Activated naive CD8-positive, alpha-beta T cell (primary cell): ENCODE data around the gene GADD45A.
A peak's percentile ranks its signal among the peaks of the same experiment; 100 is the strongest.

Experiments used
- H3K27ac Mint-ChIP-seq: one replicate; pipeline ENCODE4 v1.8.0; 2021; ENCODE audit warnings: mixed read lengths
- H3K27me3 Mint-ChIP-seq: one replicate; pipeline ENCODE4 v1.8.0; 2021; ENCODE audit warnings: mixed read lengths
- H3K36me3 Mint-ChIP-seq: one replicate; pipeline ENCODE4 v1.8.0; 2021; ENCODE audit warnings: mixed read lengths
- H3K4me1 Mint-ChIP-seq: one replicate; pipeline ENCODE4 v1.8.0; 2021; ENCODE audit warnings: low read depth, mixed read lengths
- H3K4me3 Mint-ChIP-seq: one replicate; pipeline ENCODE4 v1.8.0; 2021; ENCODE audit warnings: mild to moderate bottlenecking, mixed read lengths
- H3K9me3 Mint-ChIP-seq: one replicate; pipeline ENCODE4 v1.8.0; 2021; ENCODE audit warnings: low read depth, mixed read lengths

Gene GADD45A, protein sequence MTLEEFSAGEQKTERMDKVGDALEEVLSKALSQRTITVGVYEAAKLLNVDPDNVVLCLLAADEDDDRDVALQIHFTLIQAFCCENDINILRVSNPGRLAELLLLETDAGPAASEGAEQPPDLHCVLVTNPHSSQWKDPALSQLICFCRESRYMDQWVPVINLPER

DNA sequence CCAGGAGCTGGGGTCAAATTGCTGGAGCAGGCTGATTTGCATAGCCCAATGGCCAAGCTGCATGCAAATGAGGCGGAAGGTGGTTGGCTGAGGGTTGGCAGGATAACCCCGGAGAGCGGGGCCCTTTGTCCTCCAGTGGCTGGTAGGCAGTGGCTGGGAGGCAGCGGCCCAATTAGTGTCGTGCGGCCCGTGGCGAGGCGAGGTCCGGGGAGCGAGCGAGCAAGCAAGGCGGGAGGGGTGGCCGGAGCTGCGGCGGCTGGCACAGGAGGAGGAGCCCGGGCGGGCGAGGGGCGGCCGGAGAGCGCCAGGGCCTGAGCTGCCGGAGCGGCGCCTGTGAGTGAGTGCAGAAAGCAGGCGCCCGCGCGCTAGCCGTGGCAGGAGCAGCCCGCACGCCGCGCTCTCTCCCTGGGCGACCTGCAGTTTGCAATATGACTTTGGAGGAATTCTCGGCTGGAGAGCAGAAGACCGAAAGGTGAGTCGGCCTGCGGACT is at the start of gene GADD45A:
Gene GADD45A, plus strand, starts transcription at position 135 of the 491 bp plus-strand sequence. Its CDS starts 294 bp downstream, at position 429.
- peak within 1 kb of the TSS; percentile 95 for H3K27ac Mint-ChIP-seq
- H3K27me3 Mint-ChIP-seq, result no peaks in the 10 kb centered on the region
- peak within 1 kb of the TSS; percentile 97 for H3K4me3 Mint-ChIP-seq

GRCh38 chr1:67636146-67636545 is 48.9 kb upstream of the GADD45A start:
- Mint-ChIP-seq H3K27me3 (peaks cover 1% of the 10 kb centered on the region), H3K27ac (no peak overlapping the region), H3K9me3 (no peaks in the 10 kb centered on the region), H3K4me3 (no peak overlapping the region), H3K36me3 (no peaks in the 10 kb centered on the region), H3K4me1 (peaks cover 15% of the 10 kb centered on the region)

More for the DNA sequence above, at the start of gene GADD45A:
- peaks cover 47% of the 10 kb centered on the region for H3K4me1 Mint-ChIP-seq
- H3K9me3 Mint-ChIP-seq, result no peaks in the 10 kb centered on the region
- peaks cover 16% of the 10 kb centered on the region for H3K36me3 Mint-ChIP-seq

GRCh38 chr1:67639361-67639760 is 45.6 kb upstream of the GADD45A start:
- H3K27ac Mint-ChIP-seq, result no peak overlapping the region
- H3K36me3 Mint-ChIP-seq, result no peaks in the 10 kb centered on the region
- H3K4me1 Mint-ChIP-seq, result peaks cover 15% of the 10 kb centered on the region
- no peaks in the 10 kb centered on the region for H3K9me3 Mint-ChIP-seq
- H3K27me3 Mint-ChIP-seq, result no peaks in the 10 kb centered on the region
- no peak overlapping the region for H3K4me3 Mint-ChIP-seq

DNA sequence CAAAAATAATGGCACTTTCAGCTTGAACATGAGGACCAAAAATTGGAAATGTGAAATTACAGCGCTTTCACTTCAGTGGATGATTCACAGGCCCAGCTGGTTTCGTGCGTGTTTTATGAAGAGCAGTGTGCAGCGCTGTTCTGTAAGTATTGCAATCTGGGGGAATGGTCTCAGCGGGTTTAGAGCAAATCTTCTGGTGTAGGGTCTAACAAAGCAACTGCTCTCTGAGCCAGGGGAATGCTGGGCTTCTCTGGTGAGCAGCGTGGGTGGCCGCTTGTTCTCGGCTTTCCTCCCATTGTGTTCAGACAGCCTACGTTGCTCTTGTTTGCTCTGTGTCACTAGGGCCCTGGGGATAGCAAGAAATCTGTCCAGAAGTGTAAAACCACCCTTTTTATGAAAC is 42.4 kb upstream of the GADD45A start:
- H3K9me3 Mint-ChIP-seq, result no peaks in the 10 kb centered on the region
- H3K4me3 Mint-ChIP-seq, result no peak overlapping the region
- H3K27ac Mint-ChIP-seq, result no peak overlapping the region
- no peaks in the 10 kb centered on the region for H3K36me3 Mint-ChIP-seq
- no peaks in the 10 kb centered on the region for H3K27me3 Mint-ChIP-seq
- no peaks in the 10 kb centered on the region for H3K4me1 Mint-ChIP-seq

DNA sequence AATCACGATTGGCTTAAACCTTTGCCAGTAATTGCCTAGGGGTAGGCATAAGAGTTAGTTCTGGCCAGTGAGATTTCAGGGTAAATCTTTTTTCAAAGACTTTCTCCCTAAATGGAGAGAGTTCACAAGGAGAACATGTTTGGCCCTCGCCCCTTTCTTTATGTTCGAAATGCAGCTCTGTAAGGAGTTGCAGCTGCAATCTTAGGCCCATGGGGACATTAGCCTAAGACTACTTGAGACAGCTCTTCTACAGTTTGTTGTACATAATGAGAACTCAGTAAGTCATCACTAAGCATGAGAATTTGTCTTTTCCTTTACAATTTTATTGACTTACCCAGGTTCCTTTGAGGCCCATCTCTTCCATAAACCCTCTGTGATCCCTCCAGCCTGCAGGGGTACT is 40.4 kb upstream of the GADD45A start:
- no peaks in the 10 kb centered on the region for H3K9me3 Mint-ChIP-seq
- H3K36me3 Mint-ChIP-seq, result no peaks in the 10 kb centered on the region
- no peaks in the 10 kb centered on the region for H3K27me3 Mint-ChIP-seq
- H3K4me1 Mint-ChIP-seq, result no peaks in the 10 kb centered on the region
- H3K4me3 Mint-ChIP-seq, result no peak overlapping the region
- no peak overlapping the region for H3K27ac Mint-ChIP-seq

DNA sequence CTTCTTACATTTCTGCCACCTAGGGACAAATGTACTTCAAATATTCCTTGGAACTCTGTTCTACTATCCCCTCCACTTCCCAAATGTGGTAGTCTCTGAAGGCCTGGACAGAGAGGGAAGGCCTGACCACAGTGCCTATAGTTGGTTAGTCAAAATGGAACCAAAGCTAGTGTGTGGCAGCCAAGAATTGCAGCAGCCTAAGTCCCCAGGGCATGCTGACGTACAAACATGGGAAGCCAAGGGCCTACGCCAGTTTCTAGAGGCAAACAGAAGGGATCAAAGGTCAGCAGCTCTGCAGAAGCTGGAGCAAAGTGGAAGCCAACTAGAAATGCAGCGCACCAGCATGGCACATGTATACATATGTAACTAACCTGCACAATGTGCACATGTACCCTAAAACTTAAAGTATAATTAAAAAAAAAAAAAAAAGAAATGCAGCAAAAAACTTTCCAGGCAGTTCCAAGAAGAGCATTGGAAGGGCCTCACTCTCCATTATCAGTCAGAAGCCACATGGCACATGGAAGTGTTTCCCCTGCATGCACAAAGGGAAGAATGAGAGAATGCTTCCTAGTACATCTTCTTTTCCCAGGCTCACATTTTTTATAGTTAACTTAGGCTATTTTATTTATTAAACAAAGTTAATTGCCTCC is 39.4 kb upstream of the GADD45A start:
- H3K27me3 Mint-ChIP-seq, result no peaks in the 10 kb centered on the region
- H3K9me3 Mint-ChIP-seq, result no peaks in the 10 kb centered on the region
- no peaks in the 10 kb centered on the region for H3K4me1 Mint-ChIP-seq
- H3K36me3 Mint-ChIP-seq, result no peaks in the 10 kb centered on the region
- H3K4me3 Mint-ChIP-seq, result no peak overlapping the region
- no peak overlapping the region for H3K27ac Mint-ChIP-seq

GRCh38 chr1:67646145-67647035 is 38.6 kb upstream of the GADD45A start:
- Mint-ChIP-seq H3K27me3 (no peaks in the 10 kb centered on the region), H3K27ac (no peak overlapping the region), H3K9me3 (no peaks in the 10 kb centered on the region), H3K36me3 (no peaks in the 10 kb centered on the region), H3K4me3 (no peak overlapping the region), H3K4me1 (no peaks in the 10 kb centered on the region)

DNA sequence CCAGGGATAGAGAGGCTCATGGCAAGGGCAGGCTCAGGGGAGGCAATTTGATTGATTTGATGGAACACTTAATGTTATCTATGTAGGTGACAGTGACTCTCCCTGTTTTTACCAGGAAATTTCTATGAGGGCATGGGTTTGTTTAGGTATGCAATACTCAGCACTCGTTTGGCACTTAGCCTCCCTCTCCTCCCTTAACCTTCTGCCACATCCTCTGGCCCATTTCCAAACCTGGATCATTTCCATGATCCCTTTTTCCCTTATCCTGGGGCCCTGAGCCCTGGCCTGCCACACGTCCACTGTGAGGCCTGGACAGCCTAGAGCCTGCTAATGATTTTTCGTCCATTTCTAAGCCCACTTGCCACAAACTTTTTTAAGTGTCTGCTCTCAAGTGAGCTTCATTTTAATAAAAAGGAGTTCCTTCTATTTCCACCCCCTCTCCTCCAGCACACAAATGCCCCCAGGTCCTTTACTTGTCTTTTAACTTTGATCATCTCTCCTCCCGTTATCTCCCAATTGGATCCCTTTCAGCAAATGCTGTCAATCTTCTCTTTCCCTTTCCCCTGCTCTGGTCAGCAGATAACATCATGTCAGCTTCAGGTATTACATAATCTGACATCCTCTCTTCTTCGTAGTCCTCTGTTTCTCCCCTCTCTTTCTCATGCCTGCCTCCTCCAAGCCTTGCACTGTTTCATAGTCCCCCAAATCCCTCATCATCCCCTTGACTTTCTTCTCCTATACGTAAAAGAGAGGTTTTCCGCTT is 37.8 kb upstream of the GADD45A start:
- H3K27me3 Mint-ChIP-seq, result no peaks in the 10 kb centered on the region
- no peak overlapping the region for H3K27ac Mint-ChIP-seq
- H3K9me3 Mint-ChIP-seq, result no peaks in the 10 kb centered on the region
- no peaks in the 10 kb centered on the region for H3K36me3 Mint-ChIP-seq
- no peak overlapping the region for H3K4me3 Mint-ChIP-seq
- H3K4me1 Mint-ChIP-seq, result no peaks in the 10 kb centered on the region

DNA sequence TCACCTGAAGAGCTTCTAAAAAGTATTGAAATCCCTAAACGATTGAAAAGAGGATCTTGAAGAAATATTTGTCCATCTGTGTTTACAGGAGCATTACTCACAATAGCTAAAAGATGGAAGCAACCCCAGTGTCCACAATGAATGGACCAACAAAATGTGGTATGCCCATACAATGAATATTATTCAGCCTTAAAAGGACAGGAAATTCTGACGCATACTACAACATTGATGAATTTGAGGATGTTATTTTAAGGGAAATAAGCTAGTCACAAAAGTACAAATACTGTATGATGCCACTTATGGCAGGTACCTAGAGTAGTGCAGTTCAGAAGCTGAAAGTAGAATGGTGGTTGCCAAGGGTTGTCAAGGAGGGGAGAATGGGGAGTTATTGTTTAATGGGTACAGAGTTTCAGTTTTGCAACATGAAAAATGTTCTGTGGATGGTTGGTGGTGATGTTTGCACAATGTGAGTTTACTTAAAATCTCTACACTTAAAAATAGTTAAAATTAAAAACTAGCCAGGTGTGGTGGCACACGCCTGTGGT is 37.1 kb upstream of the GADD45A start:
- Mint-ChIP-seq H3K4me3 (no peak overlapping the region), H3K27me3 (no peaks in the 10 kb centered on the region), H3K27ac (no peak overlapping the region), H3K9me3 (no peaks in the 10 kb centered on the region), H3K36me3 (no peaks in the 10 kb centered on the region), H3K4me1 (no peaks in the 10 kb centered on the region)

- Mint-ChIP-seq H3K9me3 (no peaks in the 10 kb centered on the region), H3K27me3 (no peaks in the 10 kb centered on the region), H3K27ac (no peak overlapping the region), H3K4me3 (no peak overlapping the region), H3K4me1 (no peaks in the 10 kb centered on the region), H3K36me3 (no peaks in the 10 kb centered on the region)
Measured at GRCh38 chr1:67648582-67649326, 36.2 kb upstream of the GADD45A start.

GRCh38 chr1:67650061-67650460 is 34.9 kb upstream of the GADD45A start:
- Mint-ChIP-seq H3K4me1 (no peaks in the 10 kb centered on the region), H3K36me3 (no peaks in the 10 kb centered on the region), H3K27me3 (no peaks in the 10 kb centered on the region), H3K9me3 (no peaks in the 10 kb centered on the region), H3K27ac (no peak overlapping the region), H3K4me3 (no peak overlapping the region)

- H3K27me3 Mint-ChIP-seq, result peaks cover 1% of the 10 kb centered on the region
- no peak overlapping the region for H3K4me3 Mint-ChIP-seq
- no peak overlapping the region for H3K27ac Mint-ChIP-seq
- H3K9me3 Mint-ChIP-seq, result no peaks in the 10 kb centered on the region
- H3K4me1 Mint-ChIP-seq, result no peaks in the 10 kb centered on the region
- H3K36me3 Mint-ChIP-seq, result no peaks in the 10 kb centered on the region
Measured at GRCh38 chr1:67651031-67651430, 34.0 kb upstream of the GADD45A start.

DNA sequence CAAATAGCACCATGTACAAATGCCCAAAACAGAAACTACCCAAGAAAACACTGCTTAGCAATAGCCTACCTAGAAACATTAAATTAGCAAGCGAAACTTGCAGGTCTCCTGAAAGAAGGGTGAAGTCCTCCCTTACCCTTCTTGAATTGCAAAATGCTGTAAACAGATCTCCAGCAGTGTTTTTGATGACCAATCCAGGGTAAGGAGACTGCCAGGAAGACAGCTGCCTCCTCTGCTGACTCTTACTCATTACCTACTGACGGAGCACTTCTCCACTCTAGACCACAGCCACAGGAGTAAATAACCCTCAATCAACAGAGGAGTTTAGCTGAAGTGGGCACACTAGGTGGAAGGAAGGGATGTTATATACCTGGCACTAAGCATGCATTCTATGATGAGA is 32.2 kb upstream of the GADD45A start:
- no peaks in the 10 kb centered on the region for H3K4me1 Mint-ChIP-seq
- no peaks in the 10 kb centered on the region for H3K9me3 Mint-ChIP-seq
- no peak overlapping the region for H3K27ac Mint-ChIP-seq
- no peaks in the 10 kb centered on the region for H3K36me3 Mint-ChIP-seq
- peaks cover 2% of the 10 kb centered on the region for H3K27me3 Mint-ChIP-seq
- H3K4me3 Mint-ChIP-seq, result no peak overlapping the region

- H3K4me3 Mint-ChIP-seq, result no peak overlapping the region
- H3K27ac Mint-ChIP-seq, result no peak overlapping the region
- peaks cover 4% of the 10 kb centered on the region for H3K27me3 Mint-ChIP-seq
- H3K4me1 Mint-ChIP-seq, result no peaks in the 10 kb centered on the region
- no peaks in the 10 kb centered on the region for H3K9me3 Mint-ChIP-seq
- no peaks in the 10 kb centered on the region for H3K36me3 Mint-ChIP-seq
Measured at GRCh38 chr1:67653304-67653703, 31.7 kb upstream of the GADD45A start.
